ENCODE measurements around the gene ASXL3.

Gene ASXL3

GRCh38 chr18:33584548-33585430, 6.8 kb downstream of the ASXL3 start:
- DNase-seq = no peak

- DNase-seq = no peak
These were observed 7.4 kb downstream of the ASXL3 start for GRCh38 chr18:33585431-33585775.

GRCh38 chr18:33588361-33588760, 10.3 kb downstream of the ASXL3 start:
- DNase-seq = no peak

GRCh38 chr18:33593261-33593660, 15.2 kb downstream of the ASXL3 start:
- DNase-seq = no peak

- no peak for DNase-seq
These were observed 16.8 kb downstream of the ASXL3 start for GRCh38 chr18:33594799-33595198.

- DNase-seq = no peak
These were observed 18.3 kb downstream of the ASXL3 start for GRCh38 chr18:33596178-33596854.

- DNase-seq = no peak
These were observed 22.8 kb downstream of the ASXL3 start for GRCh38 chr18:33600846-33601245.

GRCh38 chr18:33603454-33603853, 25.4 kb downstream of the ASXL3 start:
- no peak for DNase-seq

GRCh38 chr18:33605250-33605649, 27.2 kb downstream of the ASXL3 start:
- DNase-seq = no peak

- no peak for DNase-seq
These were observed 28.6 kb downstream of the ASXL3 start for GRCh38 chr18:33606621-33607020.

- no peak for DNase-seq
These were observed 33.6 kb downstream of the ASXL3 start for GRCh38 chr18:33611525-33612135.

GRCh38 chr18:33612632-33613031, 34.6 kb downstream of the ASXL3 start:
- DNase-seq = no peak

GRCh38 chr18:33616556-33616955, 38.5 kb downstream of the ASXL3 start:
- no peak for DNase-seq

GRCh38 chr18:33627114-33627513, 49.1 kb downstream of the ASXL3 start:
- no peak for DNase-seq

GRCh38 chr18:33630476-33630875, 52.5 kb downstream of the ASXL3 start:
- no peak for DNase-seq

- DNase-seq = no peak
These were observed 63.1 kb downstream of the ASXL3 start for GRCh38 chr18:33641141-33641540.

- no peak for DNase-seq
These were observed 66.5 kb downstream of the ASXL3 start for GRCh38 chr18:33644494-33644893.

- no peak for DNase-seq
These were observed 69.3 kb downstream of the ASXL3 start for GRCh38 chr18:33647365-33647764.

- no peak for DNase-seq
These were observed 74.6 kb downstream of the ASXL3 start for GRCh38 chr18:33652635-33653034.

- no peak for DNase-seq
These were observed 75.2 kb downstream of the ASXL3 start for GRCh38 chr18:33653231-33653630.

GRCh38 chr18:33656889-33657448, 79.0 kb downstream of the ASXL3 start:
- no peak for DNase-seq

- DNase-seq = no peak
These were observed 82.8 kb downstream of the ASXL3 start for GRCh38 chr18:33660696-33661310.

- DNase-seq = no peak
These were observed 86.3 kb downstream of the ASXL3 start for GRCh38 chr18:33664241-33664874.

All from activated CD8-positive, alpha-beta memory T cell treated with anti-CD3 and anti-CD28 coated beads, Interleukin-2, amount 50 U/mL, for 48 hours (primary cell).